KG1 (cell line): ENCODE measurements around the gene GALNT18.

ENCODE experiments used
- DNase-seq: peaks from one replicate; lab custom pipeline; 2025; lab: John Stamatoyannopoulos, UW

Gene GALNT18

DNA sequence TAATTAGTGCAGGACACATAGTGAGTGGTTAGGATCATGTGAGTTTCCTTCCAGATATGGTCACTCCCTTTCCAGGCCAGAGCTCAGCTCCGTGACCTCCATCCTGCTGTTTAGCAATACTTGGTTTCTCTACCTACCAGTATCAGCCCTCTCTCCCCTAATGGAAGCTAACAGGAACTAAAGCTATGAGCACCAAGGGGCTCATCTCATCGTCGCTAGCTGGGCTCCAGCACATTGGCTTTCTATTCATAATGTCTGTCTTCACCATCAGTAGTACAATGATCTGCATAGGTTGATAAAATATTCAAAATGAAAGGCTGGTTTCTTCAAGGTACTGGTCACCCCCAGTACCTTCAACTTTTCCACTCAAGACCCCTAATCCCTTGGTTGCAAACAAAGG lies 2.4 kb upstream of the GALNT18 start:
- no peak for DNase-seq

DNA sequence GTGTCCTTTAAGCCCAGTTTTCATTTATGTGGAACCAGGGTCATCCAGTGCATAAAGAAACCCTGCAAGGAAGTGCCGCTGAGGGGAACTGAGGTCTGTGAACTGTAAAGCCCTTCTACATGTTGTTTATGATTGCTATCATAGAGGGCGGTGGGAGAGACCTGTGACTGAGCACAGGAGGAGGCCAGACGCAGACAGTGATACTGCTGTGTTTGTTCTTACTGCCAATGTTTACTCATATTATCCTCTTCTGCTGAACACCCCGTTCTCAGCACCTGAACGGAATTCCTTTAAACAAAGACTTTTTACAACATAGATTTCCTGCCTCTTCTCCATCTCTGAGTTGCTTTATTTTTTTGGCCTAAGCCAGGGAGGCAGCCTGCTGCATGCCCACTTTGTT lies 967 bp upstream of the GALNT18 start:
- no peak for DNase-seq

DNA sequence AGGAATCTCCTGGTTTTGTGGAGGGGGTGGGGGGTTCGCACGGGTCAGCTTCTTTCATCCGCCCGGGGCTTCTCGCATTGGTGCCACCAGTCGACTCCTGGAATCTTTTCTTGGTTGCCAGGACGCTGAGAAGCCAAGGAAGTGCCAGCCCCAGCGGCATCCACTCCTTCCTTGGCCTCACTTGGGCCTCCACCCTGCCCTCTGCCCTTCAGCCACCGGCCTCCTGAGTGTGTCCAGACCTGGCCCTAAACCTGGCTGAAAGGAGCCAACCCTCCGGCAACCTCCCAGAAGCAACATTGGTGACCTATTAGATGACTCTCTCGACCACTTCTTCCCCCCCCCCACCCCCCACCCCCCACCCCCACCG lies 518 bp upstream of the GALNT18 start:
- no peak for DNase-seq

DNA sequence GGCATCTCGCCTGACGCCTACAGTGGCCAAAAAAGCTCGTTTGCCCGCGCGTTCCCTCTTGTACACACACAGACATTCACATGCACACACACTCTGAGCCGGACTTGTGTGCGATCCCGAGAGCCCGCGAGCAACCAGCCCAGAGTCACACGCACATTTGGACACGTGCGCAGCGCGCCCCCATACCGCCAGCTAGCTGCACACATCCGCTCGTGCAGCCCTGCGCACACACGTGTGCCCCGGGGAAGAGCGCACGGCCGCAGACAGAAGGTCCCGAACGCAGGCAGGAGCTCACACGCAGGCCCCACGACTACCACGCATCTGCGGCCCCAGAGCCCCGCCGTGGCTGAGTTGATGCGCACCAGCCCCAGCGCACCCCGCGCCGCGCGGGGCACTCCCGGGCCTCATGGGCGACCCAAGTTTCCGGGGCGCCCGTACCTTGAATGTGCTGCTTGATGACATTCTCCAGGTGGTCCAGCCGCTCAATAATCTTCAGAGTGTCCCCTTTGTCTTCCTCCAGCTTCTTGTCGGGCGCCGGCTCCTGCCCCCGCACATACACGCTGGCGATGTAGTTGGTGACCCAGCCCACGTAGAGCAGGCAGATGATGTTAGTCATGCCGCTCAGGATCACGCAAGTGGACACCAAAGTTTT lies 758 bp downstream of the GALNT18 start:
- peak; percentile 74 for DNase-seq

DNA sequence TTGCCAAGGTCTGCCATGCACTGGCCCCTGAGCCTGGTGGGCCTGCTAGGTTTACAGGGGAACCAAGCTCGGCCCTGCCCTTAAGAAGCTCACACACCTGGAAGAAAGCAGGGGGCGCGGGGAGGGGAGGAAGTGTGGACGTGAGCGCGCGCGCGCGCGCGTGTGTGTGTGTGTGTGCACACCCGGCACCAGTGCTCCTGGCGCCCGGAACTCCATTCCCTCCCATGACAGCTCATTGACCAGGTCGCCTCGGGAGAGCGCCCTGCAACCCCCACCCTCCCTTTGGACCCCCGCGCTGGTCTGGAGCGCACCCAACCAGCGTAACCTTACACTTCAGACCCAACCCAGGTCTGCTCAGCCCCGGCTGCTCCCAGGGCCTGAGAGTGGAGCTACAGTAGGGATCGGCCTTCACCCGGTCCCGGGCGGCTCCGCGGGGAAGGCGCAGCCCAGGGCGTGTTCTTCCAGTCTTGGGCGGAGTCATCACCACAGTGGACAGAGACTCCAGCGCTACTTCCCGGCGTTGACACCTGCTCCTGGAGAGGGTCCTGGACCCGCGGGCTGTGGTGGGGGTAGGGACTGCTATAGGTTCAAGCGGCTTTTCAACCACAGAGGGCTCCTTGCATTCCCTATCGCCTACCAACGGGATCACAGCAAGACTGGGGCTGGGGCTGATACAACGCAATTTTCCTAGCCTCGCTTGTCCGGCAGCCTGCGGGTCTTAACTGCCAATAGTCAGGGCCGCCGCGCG lies 1.5 kb downstream of the GALNT18 start:
- DNase-seq: no peak

DNA sequence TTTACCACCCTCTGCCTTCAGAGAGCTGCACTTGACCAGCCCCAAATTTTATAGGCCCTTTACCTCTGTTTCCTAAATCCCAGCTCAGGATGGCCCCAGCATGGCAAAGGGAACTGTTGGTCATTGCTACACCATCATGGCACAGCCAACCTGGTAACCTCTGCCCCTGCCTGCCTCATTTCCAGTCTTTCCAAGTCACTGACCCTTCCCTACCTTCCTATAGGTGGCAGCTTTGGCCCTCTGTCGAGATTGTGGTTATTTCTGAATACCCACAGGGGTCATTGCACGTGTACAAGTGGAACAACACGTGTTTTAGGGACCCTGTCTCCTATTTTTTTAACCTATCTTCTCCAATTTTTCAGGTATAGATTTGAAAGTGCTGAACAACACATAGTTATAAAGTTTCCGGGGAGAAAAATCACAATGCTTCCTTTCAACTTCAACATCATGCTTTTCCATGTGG lies 2.8 kb downstream of the GALNT18 start:
- DNase-seq: no peak

DNA sequence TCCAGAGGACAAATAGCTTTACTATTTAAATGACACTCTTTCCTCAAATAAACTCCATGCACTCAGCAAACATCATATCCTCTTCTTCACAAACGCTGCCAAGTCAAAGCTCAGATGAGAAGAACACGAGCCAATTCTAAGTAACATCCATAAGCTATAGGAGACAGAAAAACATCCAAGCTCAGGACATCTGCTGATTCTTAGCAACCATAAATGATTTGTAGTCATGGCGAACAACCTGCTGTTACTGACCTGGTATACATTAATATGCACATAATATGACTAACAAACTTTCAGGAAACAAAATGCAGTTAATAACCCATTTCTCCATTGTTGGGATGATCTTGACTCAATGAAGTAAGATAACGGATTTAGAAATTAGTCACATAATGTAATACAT lies 6.7 kb downstream of the GALNT18 start:
- no peak for DNase-seq

DNA sequence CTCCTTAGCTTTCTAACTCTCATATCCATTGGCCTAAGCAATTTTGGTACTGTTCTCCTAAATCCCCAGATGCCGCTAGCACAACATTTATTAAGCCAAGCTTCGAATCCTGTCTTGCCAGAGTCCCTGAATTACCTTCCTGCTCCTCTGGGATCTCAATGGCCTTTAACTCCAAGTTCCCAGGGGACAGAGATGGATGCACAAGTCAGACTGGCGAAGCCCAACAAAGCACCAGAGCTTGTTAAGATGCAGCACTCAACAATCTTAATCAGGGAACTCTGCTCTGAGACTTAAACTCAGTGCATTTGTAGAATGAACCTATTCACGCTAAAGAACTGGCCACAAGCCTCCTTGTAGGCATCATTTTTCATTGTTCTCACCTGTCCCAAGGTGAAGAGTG lies 9.4 kb downstream of the GALNT18 start:
- no peak for DNase-seq

DNA sequence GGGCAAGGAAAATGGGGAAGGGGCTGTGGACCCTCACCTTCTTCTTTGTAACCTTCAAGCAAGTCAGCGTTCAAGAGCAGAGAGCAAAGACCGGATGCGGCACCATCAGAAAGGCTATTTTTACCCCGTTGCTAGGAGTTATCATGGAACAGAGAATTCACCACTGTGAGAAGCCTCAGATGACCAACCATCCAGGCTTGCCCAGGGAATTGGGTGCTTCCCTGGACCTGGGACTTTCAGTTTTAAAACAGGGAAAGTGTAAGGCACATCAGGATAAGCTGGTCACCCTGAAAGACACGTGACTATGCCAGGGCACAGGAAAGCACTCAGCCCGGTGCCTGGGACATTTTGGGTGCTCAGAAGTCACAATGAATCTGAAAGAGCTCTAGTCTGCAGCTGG lies 10.4 kb downstream of the GALNT18 start:
- no peak for DNase-seq

DNA sequence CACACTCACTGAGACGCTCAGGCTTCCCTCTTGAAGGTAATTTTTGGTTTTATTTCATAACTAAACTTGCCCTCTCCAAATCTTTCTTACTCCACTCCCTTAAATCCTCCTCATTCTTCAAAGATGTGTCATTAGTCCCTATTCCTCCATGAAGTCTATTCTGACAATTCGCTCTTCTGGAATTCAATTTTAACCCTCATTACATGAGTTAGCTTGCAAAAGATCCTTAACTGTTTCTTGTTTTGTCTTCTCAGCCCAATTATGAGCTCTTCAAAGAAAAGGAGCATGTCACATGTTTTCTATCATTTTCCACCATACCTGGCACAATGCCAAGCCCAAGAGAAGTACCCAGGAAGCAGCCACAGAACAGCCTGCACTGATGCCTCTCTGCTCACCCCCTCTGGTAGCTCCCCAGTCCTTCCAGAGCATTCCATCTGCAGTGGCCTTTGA lies 13.0 kb downstream of the GALNT18 start:
- DNase-seq: no peak

DNA sequence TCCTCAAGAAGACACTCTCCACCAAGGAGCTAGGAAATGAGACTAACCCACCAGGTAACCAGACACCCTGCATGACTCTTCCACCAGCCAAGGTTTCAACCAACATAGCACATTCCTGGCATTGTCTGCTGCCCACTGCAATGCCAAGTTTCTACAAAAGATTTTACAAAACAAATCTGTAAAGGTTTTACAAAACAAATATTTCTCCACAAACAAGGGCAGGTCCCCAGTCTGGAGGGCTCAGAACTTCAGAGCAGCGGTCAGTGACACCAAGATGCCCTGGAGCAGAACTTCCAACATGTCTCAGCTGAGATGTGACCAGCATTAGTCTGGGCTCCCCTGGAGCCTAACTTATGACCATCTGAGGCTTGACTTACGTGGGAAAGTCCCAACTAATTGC lies 14.0 kb downstream of the GALNT18 start:
- no peak for DNase-seq

DNA sequence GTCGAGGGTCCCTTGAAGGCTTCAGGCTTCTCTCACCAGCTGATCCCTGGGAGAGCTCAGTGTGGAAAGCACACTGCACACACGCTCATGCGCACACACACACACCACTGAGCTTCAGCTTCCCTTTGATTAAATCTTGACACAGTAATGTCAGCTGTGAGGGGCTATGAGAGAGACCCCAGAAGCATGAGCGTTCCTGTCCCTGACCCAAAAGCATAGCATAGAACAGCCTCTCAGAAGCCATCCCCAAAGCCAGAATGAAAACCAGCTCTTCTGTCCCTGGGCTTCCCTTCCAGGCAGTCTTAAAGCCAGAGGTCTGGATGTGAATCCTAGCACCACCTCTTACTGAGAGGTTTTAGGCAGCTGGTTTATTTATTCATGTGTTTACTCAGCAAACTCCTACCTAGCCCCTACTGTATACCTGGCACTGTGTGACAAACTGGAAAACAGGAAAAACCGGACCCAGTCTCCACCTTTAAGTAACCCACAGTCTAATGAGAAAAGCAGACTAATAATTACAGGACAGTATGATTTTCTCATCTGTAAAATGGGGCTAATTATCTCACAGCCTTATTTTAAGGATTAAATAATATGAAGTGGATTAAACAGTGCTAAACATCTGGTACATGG lies 15.9 kb downstream of the GALNT18 start:
- DNase-seq: no peak

DNA sequence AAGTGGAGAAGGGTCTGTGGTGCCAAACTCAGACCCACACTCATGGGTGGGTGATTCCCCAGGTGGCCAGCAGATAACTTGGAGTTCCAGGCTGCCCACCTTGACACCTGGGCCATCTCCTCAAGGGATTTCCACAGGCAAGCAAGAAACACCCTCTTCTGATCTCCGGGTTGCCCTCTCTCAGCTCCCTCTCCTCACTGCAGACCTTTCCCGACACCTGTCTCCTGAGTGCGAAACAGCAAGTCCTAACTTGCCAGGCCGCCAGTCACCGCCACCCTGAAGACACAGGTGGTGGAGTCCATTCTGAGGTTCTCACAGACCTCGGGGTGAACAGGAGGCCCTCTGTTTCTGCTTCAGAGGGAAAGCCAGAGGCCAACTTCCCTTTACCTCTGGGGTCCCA lies 16.6 kb downstream of the GALNT18 start:
- no peak for DNase-seq

DNA sequence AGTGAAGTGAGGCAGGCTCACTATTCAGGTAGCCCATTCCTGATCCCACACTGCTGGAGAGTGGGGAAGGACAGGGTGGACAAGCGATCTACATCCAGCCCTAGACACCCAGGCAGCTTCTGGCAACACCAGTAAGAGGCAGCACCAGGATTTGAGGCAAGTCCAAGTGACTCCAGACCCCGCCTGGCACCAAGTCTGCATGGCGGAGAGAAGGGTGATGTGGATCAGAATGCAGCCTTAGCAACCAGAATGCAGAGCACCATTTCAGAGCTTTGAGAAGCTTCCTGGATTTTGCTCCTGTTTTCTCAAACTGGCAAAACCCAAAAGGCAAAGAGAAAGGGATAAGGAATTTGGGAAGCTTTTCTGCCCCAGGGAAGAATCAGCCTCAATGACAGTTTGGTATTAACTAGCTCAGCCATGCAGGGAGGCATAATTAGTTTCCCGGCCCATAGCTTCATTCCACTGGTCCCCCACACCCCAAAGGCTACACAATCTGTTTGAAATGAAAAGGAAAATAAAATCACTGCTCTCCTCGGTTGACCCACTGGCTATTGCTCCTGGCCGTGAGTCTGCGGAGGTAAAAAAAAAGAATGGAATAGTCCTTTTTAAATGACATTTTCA lies 17.3 kb downstream of the GALNT18 start:
- no peak for DNase-seq

DNA sequence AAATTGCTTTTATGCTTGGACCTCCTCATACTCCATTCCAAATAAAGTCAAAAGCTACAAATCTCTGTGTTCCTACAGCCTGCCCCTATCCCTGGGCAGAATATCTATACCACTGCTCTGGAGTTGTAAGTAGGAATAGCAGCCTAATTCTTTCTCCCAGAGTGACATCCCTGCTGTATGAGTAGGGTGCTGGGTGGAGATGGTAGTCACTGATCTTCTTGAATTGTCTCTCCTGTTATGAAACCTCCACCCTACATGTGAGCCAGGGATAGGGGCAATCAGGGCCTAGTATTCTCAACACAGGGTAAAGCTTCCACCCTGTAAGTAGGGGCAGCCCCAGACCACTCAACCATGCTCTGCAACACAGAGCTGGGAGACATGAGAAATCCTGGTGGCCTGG lies 19.8 kb downstream of the GALNT18 start:
- no peak for DNase-seq

DNA sequence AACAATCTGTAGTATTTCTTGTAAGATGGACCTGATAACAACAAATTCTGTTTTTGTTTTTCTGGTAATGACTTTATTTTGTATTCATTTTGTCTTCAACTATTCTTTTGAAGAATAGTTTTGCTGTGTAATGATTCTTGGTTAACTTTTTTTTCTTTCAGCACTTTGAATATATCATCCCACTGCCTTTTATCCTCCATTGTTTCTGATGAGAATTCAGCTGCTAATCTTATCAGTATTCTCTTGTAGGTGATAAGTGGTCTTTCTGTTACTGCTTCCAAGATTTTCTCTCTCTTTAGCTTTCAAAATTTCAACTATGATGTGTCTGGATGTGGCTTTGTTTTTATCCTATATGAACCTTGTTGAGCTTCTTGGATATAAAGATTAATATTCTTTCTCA lies 21.5 kb downstream of the GALNT18 start:
- DNase-seq: no peak

DNA sequence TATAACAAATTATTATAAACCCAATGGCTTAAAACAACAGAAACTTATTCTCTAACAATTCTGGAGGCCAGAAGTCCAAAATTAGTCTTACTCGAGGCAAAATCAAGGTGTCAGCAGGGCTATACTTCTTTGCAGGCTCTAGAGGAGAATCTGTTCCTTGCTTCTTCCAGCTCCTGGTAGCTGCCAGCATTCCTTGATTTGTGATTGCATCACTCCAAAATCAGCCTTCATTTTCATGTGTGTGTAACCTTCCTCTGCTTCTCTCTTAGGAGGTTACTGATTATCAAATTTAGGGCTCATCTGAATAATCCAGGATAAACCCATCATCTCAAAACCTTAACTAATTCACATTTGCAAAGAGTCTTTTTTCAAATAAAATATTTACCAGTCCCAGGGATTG lies 23.6 kb downstream of the GALNT18 start:
- DNase-seq: no peak

DNA sequence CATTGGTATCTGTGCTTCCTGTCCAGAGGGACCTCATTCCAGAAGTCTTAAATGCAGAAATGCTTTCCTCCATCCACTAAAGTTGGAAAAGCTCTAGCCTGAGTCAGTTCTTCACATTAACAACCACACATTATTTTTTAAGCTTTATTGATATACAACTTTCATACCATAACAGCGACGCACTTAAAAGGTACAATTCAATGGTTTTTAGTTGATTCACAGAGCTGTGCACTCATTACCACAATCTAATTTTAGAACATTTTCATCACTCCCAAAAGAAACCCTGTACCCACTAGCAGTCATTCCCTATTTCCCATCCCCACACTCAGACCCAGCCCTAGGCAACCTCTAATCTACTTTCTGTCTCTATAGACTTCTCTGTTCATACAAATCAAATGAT lies 27.6 kb downstream of the GALNT18 start:
- no peak for DNase-seq

DNA sequence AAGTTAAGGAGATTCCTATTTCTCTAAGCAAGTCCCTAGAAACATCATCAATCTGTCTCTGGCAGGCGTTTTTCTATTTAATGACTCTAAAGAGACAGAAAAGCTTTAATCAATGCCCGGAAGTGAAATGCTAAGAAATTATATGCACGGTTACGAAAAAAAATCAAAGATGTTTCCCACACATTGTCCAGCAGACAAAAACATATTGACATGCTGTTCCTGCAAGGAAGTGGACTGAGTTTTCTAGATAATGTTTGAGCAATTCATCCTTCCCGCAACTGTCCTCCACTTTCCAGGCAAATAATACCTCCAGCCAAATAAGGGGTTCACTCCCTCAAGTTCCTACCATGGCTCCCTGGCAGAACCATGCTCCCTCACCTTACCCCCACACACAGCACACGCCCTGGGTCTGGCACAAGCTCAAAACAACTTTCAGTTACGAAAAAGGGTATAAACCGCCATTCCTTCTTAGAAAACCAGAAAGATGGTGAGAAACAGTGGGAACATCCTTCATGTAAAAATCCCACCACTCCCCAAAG lies 29.6 kb downstream of the GALNT18 start:
- no peak for DNase-seq

DNA sequence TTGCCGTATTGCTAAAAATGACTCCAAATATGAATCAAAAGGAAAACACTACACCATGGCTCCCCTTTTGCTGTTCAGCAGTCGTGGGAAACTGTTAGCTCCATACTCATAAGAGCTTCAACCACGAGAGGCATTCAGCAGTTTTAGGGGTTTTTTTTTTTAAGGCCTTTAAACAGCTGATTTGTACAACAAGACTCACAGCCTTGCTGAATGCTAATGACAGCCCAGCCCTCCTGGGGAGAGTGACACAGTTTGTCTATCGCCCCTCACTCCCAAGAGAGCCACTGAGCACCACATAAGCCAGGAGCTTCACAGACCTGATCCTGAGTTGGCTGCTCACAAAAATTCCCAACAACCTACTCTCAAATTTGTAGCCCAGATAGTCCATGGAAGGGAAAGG lies 32.4 kb downstream of the GALNT18 start:
- no peak for DNase-seq

DNA sequence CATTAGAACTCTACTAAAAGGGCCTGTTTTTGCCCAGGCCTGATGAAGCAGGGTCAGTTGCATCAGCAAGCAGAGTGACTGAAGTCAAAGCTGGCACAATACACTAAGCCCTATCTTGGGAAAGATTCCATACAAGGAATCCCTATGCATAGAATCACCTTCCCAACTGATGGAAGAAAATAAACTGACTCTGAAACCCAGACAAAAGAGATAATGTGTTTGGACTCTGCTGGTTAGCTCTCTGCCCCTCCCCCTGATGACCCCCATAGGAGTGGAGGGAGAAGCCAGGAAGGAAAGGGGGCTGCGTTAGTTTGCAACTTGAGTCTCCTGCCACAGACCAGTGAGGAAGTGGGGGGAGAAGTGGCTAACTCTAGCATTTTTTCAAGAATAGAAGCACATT lies 32.9 kb downstream of the GALNT18 start:
- peak; percentile 52 for DNase-seq

DNA sequence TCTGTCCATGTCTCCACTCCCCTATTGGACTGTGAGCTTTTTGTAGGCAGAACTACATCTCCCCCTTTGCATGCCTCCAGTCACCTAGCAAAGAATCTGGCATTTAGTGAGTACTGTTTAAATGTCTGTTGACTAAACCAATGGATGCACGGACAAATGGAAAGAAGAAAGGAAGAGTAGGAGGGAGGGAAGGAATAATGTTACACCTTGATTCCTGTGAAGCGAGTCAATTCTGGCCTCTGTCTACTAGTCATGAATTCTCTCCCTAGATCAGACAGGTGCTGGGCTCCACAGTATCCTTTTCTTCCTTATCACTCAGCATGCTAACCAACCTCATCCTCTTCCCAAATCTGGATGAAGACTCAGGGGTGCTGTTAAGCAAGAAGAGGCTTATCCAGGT lies 33.6 kb downstream of the GALNT18 start:
- no peak for DNase-seq

DNA sequence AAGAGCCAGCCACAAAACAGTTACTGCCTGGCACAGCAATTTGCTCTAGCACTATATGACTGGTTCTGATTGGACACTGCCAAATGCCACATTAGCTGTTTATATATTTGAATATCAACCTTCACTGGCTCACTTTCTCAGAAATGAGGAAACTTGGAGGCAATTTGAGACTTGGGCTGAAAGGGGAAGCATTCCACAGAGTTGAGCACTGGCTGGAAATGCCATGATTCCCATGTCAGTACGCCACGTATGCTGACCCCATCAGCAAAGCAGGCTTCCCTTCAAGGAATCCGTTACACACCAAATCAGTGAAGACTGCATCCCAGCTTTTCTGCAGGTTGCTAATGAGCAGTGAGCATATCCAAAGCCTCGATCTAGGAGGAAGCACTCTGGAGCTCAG lies 34.7 kb downstream of the GALNT18 start:
- DNase-seq: no peak
